ENCODE results near the gene CENPB.

Gene CENPB

DNA sequence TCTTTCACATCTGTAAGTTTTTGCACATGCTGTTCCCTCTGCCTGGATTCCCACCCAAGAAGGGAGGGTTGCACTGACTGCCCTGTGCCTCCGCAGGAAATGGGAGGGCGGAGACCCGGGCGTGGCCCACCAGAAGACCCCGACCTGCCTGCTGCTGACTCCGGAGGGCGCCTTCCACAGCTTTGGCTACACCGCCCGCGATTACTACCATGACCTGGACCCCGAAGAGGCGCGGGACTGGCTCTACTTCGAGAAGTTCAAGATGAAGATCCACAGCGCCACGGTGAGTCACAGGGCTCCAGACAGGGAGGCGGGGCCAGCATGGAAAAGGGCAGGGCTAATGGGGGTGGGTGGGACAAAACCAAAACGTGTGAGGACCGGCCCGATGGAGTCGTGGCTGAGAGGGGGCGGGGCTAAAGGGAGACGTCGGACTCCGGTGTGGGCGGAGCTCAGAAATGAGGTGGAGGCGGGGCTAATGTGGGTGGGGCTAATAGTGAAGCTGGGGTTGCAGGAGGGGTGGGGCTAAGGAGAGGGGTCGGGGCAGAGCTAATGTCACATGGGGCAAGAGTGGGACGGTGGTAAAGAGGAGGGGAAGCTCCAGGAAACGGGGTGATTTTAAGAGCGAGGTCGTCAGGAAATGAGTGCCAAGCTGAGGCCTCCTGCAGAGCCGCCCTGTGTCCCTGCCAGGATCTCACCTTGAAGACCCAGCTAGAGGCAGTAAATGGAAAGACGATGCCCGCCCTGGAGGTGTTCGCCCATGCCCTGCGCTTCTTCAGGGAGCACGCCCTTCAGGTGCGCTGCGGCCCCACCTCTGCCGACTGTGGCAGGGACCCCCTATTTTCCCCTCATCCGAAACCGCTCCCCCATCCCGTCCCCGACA, 41.5 kb downstream of the CENPB start:
- peak; percentile 79 for DNase-seq
- H3K4me1 Mint-ChIP-seq (ENCODE audit: low read depth), result peaks cover 10% of the 10 kb centered on the region
- H3K27me3 Mint-ChIP-seq, result peaks cover 18% of the 10 kb centered on the region
- no peaks in the 10 kb centered on the region for H3K36me3 Mint-ChIP-seq (ENCODE audit: low read depth)
- peak overlapping the region; percentile 53 for H3K4me3 Mint-ChIP-seq
- no peaks in the 10 kb centered on the region for H3K9me3 Mint-ChIP-seq
- H3K27ac Mint-ChIP-seq, result no peak overlapping the region

DNA sequence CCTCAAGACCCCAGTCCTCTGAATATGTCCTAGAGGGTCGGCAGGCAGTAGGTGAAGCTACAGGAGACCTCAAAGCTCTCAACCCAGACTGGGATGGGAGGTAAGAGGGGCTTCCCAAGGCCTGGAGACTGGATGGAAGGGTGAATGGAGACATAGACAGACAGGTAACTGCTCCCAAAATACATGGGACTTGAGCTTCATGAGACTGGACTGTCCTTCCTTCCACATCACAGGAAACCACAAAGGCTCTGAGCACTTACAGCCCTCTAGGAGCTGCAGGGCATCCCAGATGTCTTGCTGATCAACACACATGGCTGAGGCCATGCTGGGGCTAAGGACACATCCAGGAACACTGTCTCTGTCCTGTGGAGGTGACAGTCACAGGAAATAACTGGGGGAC, 42.5 kb downstream of the CENPB start:
- no peak overlapping the region for H3K4me3 Mint-ChIP-seq
- DNase-seq, result no peak
- peaks cover 18% of the 10 kb centered on the region for H3K27me3 Mint-ChIP-seq
- H3K36me3 Mint-ChIP-seq (ENCODE audit: low read depth), result no peaks in the 10 kb centered on the region
- no peak overlapping the region for H3K27ac Mint-ChIP-seq
- no peaks in the 10 kb centered on the region for H3K9me3 Mint-ChIP-seq
- H3K4me1 Mint-ChIP-seq (ENCODE audit: low read depth), result peaks cover 10% of the 10 kb centered on the region

DNA sequence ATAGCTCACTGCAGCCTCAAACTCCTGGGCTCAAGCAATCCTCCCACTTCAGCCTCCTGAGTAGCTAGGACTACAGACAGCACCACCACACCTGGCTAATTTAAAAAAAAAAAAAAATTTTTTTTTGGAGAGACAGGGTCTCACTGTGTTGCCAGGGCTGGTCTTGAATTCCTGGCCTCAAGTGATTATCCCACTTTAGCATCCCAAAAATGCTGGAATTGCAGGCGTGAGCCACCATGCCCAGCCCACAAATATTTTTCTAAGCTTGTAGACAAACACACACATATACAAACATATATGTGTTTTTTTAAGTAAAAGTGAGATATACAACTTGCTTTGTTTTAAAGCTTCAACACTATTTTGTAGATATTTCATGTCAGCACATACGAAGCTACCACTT, 43.3 kb downstream of the CENPB start:
- Mint-ChIP-seq H3K4me1 (ENCODE audit: low read depth) (peaks cover 10% of the 10 kb centered on the region), H3K36me3 (ENCODE audit: low read depth) (no peaks in the 10 kb centered on the region), H3K4me3 (no peak overlapping the region), H3K27me3 (peaks cover 18% of the 10 kb centered on the region), H3K9me3 (no peaks in the 10 kb centered on the region), H3K27ac (no peak overlapping the region)
- no peak for DNase-seq

DNA sequence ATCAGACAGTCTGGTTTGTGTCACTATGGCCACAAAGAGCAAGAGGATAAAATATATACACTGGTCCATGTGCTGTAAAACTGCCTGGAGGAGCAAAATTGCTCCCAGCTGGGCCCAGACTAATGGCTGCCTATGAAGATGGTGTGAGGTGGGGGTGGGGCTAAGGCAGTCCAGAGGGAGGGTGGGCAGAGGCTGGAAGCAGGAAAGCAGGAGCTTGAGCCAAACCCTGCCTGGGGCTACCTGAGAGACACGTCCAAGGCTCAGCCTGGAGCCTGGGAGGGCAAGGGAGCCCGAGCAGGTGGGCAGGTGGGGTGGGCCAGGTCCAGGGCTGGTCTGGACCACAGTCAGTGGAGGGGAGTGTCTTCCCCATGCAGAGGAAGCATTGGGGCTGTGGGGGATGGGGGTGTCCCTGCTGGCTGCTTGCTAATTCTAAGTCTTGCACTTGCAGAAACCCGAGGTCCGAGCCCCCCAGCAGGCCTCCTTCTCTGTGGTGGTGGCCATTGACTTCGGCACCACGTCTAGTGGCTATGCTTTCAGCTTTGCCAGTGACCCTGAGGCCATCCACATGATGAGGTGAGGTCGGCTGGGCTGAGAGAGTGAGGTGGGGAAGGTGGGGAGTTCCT, 44.6 kb downstream of the CENPB start:
- no peaks in the 10 kb centered on the region for H3K9me3 Mint-ChIP-seq
- H3K27ac Mint-ChIP-seq, result no peak overlapping the region
- H3K4me3 Mint-ChIP-seq, result no peak overlapping the region
- H3K4me1 Mint-ChIP-seq (ENCODE audit: low read depth), result peaks cover 10% of the 10 kb centered on the region
- no peaks in the 10 kb centered on the region for H3K36me3 Mint-ChIP-seq (ENCODE audit: low read depth)
- peaks cover 18% of the 10 kb centered on the region for H3K27me3 Mint-ChIP-seq
- DNase-seq, result no peak

DNA sequence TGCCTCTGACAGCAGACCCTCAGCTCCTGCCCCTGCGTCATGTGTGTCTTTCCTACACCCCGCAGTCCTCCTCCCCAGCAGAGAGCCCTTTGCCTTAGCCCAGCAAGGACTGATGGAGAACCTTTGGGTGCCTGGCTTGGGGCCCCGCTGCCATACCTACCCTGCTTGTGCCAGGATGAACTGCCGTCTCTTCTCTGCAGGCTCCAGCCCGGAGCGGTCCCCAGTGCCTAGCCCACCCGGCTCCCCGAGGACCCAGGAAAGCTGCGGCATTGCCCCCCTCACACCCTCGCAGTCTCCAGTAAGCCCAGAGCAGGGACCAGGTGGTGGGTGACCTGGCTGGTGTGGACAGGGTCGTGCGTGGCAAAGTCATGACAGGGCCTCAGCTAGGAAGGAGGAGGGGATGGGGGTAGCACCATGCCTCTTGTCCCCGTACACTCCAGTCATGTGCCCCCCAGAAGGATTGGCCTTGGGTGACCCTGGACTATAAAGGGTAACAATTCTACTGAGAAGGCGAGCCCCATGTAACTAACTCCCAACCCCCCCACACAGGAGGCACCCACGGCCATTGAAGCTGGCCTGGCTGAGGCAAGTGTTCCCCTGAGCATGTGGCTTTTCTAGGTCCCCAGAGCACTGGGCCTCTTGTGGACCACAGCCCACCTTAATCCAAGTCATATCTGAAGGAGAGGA, 45.8 kb downstream of the CENPB start:
- Mint-ChIP-seq H3K9me3 (no peaks in the 10 kb centered on the region), H3K4me1 (ENCODE audit: low read depth) (peaks cover 10% of the 10 kb centered on the region), H3K27me3 (peaks cover 11% of the 10 kb centered on the region), H3K36me3 (ENCODE audit: low read depth) (no peaks in the 10 kb centered on the region), H3K27ac (no peak overlapping the region), H3K4me3 (no peak overlapping the region)
- no peak for DNase-seq

DNA sequence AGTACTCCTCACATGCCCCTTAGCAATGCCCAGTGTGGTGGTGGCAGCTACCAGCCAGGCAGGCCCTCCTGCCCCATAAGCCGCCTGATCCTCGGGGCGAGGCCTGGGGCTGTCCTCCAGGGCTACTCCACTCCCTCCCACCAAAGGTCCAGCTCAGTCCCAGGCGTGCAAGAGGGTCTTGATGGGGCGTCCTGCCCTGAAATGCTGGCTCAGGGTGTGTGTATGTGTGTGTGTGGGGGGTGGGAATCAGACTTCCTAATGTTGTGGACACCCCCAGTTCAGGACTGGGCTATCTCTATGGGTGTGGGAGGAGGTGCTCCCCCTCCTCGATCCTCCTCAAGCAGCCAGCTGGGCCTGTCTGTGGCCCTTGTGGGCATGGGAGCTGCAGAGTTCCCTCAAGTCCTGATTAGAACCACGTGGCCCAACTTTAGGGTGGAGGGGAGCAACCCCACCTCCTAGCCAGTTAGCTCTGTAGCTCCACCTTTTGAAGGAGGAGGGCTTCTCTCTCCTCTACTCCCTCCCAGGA, 46.6 kb downstream of the CENPB start:
- Mint-ChIP-seq H3K36me3 (ENCODE audit: low read depth) (no peaks in the 10 kb centered on the region), H3K27me3 (peaks cover 8% of the 10 kb centered on the region), H3K4me3 (no peak overlapping the region), H3K4me1 (ENCODE audit: low read depth) (peaks cover 6% of the 10 kb centered on the region), H3K27ac (no peak overlapping the region), H3K9me3 (no peaks in the 10 kb centered on the region)
- DNase-seq, result no peak

DNA sequence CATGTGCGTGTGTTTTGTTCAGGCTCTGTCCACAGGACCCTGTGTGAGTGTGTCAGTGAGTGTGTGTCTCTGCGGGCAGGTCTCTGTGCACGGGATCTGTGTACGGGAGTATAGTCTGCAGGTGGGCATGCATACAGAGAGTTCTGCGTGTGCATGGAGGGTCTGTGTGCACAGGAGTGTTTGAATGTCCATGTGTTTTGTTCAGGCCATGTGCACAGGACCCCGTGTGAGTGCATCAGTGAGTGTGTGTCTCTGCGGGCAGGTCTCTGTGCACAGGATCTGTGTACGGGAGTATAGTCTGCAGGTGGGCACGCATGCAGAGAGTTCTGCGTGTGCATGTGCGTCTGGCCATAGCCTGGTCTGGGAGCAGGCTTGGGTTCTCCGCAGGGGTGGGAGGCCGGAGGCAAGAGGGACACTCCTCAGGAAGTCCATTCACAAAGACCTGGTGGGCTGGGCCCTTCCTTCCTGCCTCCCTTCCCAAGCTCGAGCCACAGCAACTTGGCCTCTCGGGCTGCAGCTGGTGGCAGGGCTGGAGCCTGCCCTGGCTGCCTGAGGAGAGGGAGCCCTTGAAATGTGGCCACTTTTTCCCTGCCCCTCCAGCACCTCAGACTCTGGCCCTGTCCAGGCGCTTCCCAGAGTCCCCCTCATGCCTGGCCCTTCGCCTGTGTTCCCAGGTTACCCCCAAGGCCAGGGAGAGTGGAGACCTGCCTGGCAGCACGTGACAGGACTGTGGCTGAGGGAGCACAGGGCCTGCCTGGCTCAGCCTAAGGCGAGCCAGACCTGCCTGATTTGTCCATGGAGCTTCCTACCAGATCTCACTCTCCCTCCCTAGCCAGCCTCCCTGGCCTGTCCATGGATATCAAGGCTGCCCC, 47.2 kb downstream of the CENPB start:
- no peaks in the 10 kb centered on the region for H3K36me3 Mint-ChIP-seq (ENCODE audit: low read depth)
- DNase-seq, result no peak
- no peak overlapping the region for H3K4me3 Mint-ChIP-seq
- no peak overlapping the region for H3K27ac Mint-ChIP-seq
- H3K9me3 Mint-ChIP-seq, result no peaks in the 10 kb centered on the region
- H3K27me3 Mint-ChIP-seq, result peaks cover 2% of the 10 kb centered on the region
- H3K4me1 Mint-ChIP-seq (ENCODE audit: low read depth), result peaks cover 2% of the 10 kb centered on the region

DNA sequence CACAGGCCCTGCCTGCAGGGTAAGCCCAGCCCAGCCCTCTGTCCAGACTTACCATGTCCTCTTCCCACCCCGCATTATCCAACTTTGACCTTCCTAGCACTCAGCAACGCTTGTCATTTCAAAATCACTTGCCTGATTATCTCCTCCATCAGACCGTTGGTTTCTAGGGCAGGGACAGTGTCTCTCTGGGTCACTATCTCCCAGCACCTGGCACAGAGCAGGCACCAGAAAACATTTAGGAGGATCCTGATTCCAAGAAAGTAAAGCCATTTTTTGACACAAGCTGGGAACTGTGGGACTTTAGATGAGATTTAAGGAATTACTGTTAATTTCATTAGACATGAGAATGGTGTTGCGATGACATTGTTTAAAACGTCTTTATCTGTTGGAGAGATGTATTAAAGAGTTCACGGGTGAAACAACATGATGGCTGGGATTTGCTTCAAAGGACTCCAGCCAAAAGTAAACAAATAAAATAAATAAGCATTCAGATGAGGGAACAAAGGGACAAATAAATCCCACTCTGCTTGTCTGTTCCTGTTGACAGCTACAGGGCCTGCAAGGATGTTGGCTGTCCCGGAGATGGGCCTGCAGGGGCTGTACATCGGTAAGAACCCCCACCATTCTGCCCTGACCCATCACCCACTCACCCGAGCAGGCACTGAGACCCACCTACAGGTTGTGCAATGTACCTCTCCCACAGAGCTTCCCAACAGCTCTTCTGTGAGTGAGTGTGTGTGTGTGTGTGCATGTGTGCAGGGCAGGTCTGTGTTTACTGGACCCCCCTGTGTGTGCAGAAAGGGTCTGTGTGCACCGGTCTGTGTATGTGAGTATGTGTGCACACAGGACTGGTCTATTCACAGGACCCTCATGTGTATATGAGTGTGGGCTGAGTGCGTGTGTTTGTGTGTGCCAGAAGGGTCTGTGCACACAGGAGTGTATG, 48.2 kb downstream of the CENPB start:
- H3K4me3 Mint-ChIP-seq, result no peak overlapping the region
- no peaks in the 10 kb centered on the region for H3K36me3 Mint-ChIP-seq (ENCODE audit: low read depth)
- DNase-seq, result no peak
- no peaks in the 10 kb centered on the region for H3K4me1 Mint-ChIP-seq (ENCODE audit: low read depth)
- H3K9me3 Mint-ChIP-seq, result no peaks in the 10 kb centered on the region
- H3K27ac Mint-ChIP-seq, result no peak overlapping the region
- H3K27me3 Mint-ChIP-seq, result peaks cover 5% of the 10 kb centered on the region

DNA sequence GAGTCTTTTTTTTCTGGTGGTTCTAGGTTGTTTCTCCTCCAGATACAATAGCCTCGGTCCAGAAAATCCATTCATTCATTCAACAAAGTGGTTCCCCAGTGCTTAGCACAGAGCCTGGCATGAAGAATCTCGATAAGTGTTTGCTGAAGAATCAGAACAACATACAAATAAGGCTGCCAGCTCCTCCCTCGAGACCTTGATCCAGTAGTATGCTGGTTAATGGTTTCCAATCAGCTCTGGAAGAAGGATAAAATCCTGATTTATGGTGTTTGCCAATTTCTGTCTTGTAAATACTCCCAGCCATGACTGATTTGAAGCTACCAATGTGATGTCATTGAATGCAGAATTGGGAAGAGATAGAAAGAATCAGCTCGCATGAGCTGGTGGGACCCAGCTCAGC, 50.8 kb downstream of the CENPB start:
- DNase-seq, result no peak
- no peaks in the 10 kb centered on the region for H3K9me3 Mint-ChIP-seq
- no peaks in the 10 kb centered on the region for H3K4me1 Mint-ChIP-seq (ENCODE audit: low read depth)
- H3K36me3 Mint-ChIP-seq (ENCODE audit: low read depth), result no peaks in the 10 kb centered on the region
- peaks cover 26% of the 10 kb centered on the region for H3K27me3 Mint-ChIP-seq
- no peak overlapping the region for H3K4me3 Mint-ChIP-seq
- no peak overlapping the region for H3K27ac Mint-ChIP-seq

DNA sequence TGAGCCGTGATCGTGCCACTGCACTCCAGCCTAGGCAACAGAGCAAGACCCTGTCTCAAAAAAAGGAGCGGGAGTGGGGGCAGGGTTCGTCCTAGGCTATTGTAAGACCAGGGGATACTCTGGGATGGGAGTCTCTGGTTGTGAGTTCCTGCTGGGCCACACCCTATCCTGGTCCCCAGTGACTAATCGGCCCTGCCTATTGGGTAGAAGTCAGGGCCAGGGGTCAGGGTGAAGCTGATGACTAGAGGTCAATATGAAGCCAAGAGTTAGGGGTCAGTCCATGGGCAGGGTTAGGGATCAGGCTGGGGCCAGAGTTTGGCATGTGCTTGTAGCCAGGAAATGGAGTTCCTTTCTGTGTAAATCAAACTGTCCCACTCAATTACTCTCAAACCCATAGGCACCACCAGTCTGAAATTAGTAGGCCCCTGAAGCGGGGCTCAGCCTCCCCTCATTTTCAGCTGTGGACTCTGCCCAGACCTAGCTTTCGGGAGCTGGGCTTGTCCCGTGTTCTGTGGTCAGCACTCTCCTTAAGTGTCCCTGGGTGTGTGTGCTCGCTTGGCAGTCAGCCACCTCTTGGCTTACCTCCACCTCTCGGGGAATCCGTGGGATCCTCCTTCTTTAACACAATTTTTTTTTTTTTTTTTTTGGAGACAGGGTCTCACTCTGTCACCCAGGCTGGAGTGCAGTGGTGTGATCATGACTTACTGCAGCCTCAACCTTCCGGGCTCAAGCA, 52.3 kb downstream of the CENPB start:
- no peaks in the 10 kb centered on the region for H3K4me1 Mint-ChIP-seq (ENCODE audit: low read depth)
- no peaks in the 10 kb centered on the region for H3K9me3 Mint-ChIP-seq
- H3K36me3 Mint-ChIP-seq (ENCODE audit: low read depth), result no peaks in the 10 kb centered on the region
- no peak overlapping the region for H3K4me3 Mint-ChIP-seq
- no peak overlapping the region for H3K27ac Mint-ChIP-seq
- H3K27me3 Mint-ChIP-seq, result peaks cover 38% of the 10 kb centered on the region
- DNase-seq, result no peak

Measured in activated T-cell treated with anti-CD3 and anti-CD28 coated beads, Interleukin-2, amount 50 U/mL, for 24 hours (primary cell).